K562 (cell line): ENCODE data around the gene RBM17. TPM values are rescaled to one million over a fixed set of nuclear protein-coding genes. Genes with fewer than 3 reads are reported as not detected.

Source experiments
- ATAC-seq: fragments of 200-7000 bp; cut with Tn5 transposase; 3 replicates; pipeline ENCODE4 v1.9.1; 2020; ENCODE audit warnings: moderate library complexity
- BruUV-seq: library from RNA; stranded (reverse); fragments of 400-500 nt; replicated peaks from 2 replicates; lab custom pipeline; 2021; lab: Mats Ljungman, UMichigan
- CTCF ChIA-PET: fragments of 300-600 bp; formaldehyde crosslinking; extraction: SDS; loops from one replicate; lab custom pipeline; 2021; ENCODE audit warnings: low intra/inter-chr PET ratio; lab: Yijun Ruan, JAX
- POLR2A ChIA-PET: fragments of 300-600, 350-650 bp; sonication (Branson Sonifier 250); formaldehyde crosslinking; extraction: SDS; loops from one replicate; lab custom pipeline; 2021; ENCODE audit warnings: antibody characterized with exemption, inconsistent platforms; lab: Yijun Ruan, JAX
- DNase-seq, 4 experiments: peaks; one replicate each; pipeline versions ENCODE4 v3.0.0 to v3.0.0-alpha.2; 2011 to 2018; ENCODE audit warnings: low spot score in 3 of 4, mixed read lengths in 3 of 4; ENCODE audit errors: extremely low read depth in 1 of 4
- FAIRE-seq: peaks from 2 replicates; lab custom pipeline; 2011; peaks lifted over from hg19 to GRCh38; lab: Jason Lieb, UNC
- H2AFZ ChIP-seq: 2 replicates; pipeline ENCODE4 v1.6.0; 2011; ENCODE audit warnings: low read depth, low read length, control low read depth, inconsistent platforms
- H3K27ac ChIP-seq: fragments of 200-600 bp; 3 replicates; pipeline ENCODE4 v1.8.0; 2011; ENCODE audit warnings: low read depth, mild to moderate bottlenecking, control low read depth, inconsistent platforms, low read length, moderate library complexity, mixed read lengths; ENCODE audit errors: extremely low read depth
- H3K27me3 ChIP-seq, 2 experiments: fragments of 300-600 bp in 1 of 2; 2 replicates in 1 of 2; 3 replicates in 1 of 2; pipeline versions ENCODE4 v1.6.0 to v1.8.0; 2011; ENCODE audit warnings: inconsistent platforms in 2 of 2, low read length in 2 of 2, mild to moderate bottlenecking in 1 of 2, mixed read lengths in 1 of 2, moderate library complexity in 1 of 2; ENCODE audit not compliant: control insufficient read depth in 2 of 2, insufficient read depth in 2 of 2
- H3K36me3 ChIP-seq: fragments of 300-600 bp; 3 replicates; pipeline ENCODE4 v1.8.0; 2011; ENCODE audit warnings: mild to moderate bottlenecking, low read length, inconsistent platforms; ENCODE audit not compliant: control insufficient read depth, insufficient read depth
- H3K4me1 ChIP-seq, 2 experiments: fragments of 200-600 bp in 1 of 2; replicated peaks in 1 of 2; 2 replicates in 1 of 2; 3 replicates in 1 of 2; pipeline versions ENCODE4 v1.5.1 to v1.8.0; 2011; ENCODE audit warnings: inconsistent platforms in 2 of 2, low read length in 2 of 2, mild to moderate bottlenecking in 1 of 2, mixed read lengths in 1 of 2, moderate library complexity in 1 of 2; ENCODE audit not compliant: control insufficient read depth in 2 of 2, insufficient read depth in 2 of 2
- H3K4me2 ChIP-seq: 2 replicates; pipeline ENCODE4 v1.6.1; 2011; ENCODE audit warnings: low read length, control low read depth, inconsistent platforms, mixed read lengths; ENCODE audit not compliant: insufficient read depth
- H3K4me3 ChIP-seq: fragments of 200-600 bp; sonication (generic), shearing (Covaris generic); 2 replicates; pipeline ENCODE4 v1.5.1; 2016; ENCODE audit warnings: control low read depth, inconsistent platforms
- H3K79me2 ChIP-seq: fragments of 200-600 bp; 3 replicates; pipeline ENCODE4 v1.8.0; 2011; ENCODE audit warnings: low read length, inconsistent platforms; ENCODE audit not compliant: control insufficient read depth, insufficient read depth
- H3K9ac ChIP-seq, 2 experiments: 2 replicates each; pipeline versions ENCODE4 v1.6.0 to v1.6.1; 2011; ENCODE audit warnings: low read depth in 2 of 2, low read length in 2 of 2, control low read depth in 1 of 2, inconsistent platforms in 1 of 2, mild to moderate bottlenecking in 1 of 2, mixed read lengths in 1 of 2; ENCODE audit not compliant: insufficient read depth in 1 of 2
- H3K9me1 ChIP-seq: one replicate; pipeline ENCODE4 v1.6.0; 2011; ENCODE audit warnings: inconsistent platforms, mild to moderate bottlenecking, low read length, moderate library complexity; ENCODE audit not compliant: control insufficient read depth, insufficient read depth
- H3K9me3 ChIP-seq: replicated peaks from 2 replicates; pipeline ENCODE4 v1.5.1; 2011; ENCODE audit warnings: low read depth, low read length, inconsistent platforms; ENCODE audit not compliant: control insufficient read depth, insufficient read depth
- H4K20me1 ChIP-seq: replicated peaks from 2 replicates; pipeline ENCODE4 v1.6.1; 2011; ENCODE audit warnings: low read length, inconsistent platforms, mixed read lengths; ENCODE audit not compliant: control insufficient read depth, insufficient read depth
- HCFC1 ChIP-seq: IDR thresholded peaks from 2 replicates; pipeline ENCODE4 v1.6.1; 2012; ENCODE audit warnings: low read depth, low read length, improper control_type of control experiment
- HOXB6 ChIP-seq: fragments of 250-450 bp; sonication (Bioruptor Pico); IDR thresholded peaks from 2 replicates; pipeline ENCODE4 v1.5.1; 2022; ENCODE audit warnings: mild to moderate bottlenecking, borderline replicate concordance
- SPI1 ChIP-seq: IDR thresholded peaks from 2 replicates; pipeline ENCODE4 v1.6.1; 2011; ENCODE audit warnings: low read depth, low read length, control low read depth, borderline replicate concordance
- U2AF1 ChIP-seq: fragments of 200-400 bp; formaldehyde crosslinking; optimal IDR thresholded peaks from 2 replicates; pipeline ENCODE3; 2017; ENCODE audit warnings: mild to moderate bottlenecking, low read depth, low read length, moderate library complexity
- ZKSCAN3 ChIP-seq: fragments of 250-450 bp; sonication (Bioruptor Pico); IDR thresholded peaks from 2 replicates; pipeline ENCODE4 v1.4.0; 2020
- ZNF197 ChIP-seq: fragments of 200-800 bp; sonication (Bioruptor generic); IDR thresholded peaks from 2 replicates; pipeline ENCODE4 v1.6.1; 2016; ENCODE audit warnings: low read depth, missing genetic modification characterization, missing compliant biosample characterization
- WGBS: fragments of 100-300 bp; shearing (Covaris generic); methylation state at CpG from one replicate; pipeline ENCODE4 v1.1.6; 2016; ENCODE audit warnings: low coverage, mixed read lengths; ENCODE audit not compliant: insufficient coverage; ENCODE audit errors: missing lambda C conversion rate; 5-methylcytosine and 5-hydroxymethylcytosine counted together
- in situ Hi-C: fragments of 300-500 bp; cut with MboI; formaldehyde crosslinking; loops from 4 replicates; pipeline ENCODE4 v1.15.0; 2018; ENCODE audit warnings: inconsistent platforms, mixed read lengths
- intact Hi-C: fragments of 100-400 bp; cut with micrococcal nuclease; formaldehyde crosslinking; loops from 2 replicates; pipeline ENCODE4 v1.14.2; 2022
- polyA plus RNA-seq, 8 experiments: library from polyadenylated mRNA; depleted of rRNA in 4 of 8; stranded (reverse) in 5 of 8; unstranded in 3 of 8; fragments of >200 nt; fragmentation: Nextera tagmentation in 2 of 8; fragmentation: Illumina TruSeq in 1 of 8; extraction: Ambion mirVana in 2 of 8; extraction: Trizol in 1 of 8; gene quantifications; 2 replicates each; pipeline versions ENCODE4 v1.2.1 to v1.2.3, GENCODE V29; 2011 to 2014; ENCODE audit warnings: inconsistent platforms in 1 of 8, missing spikeins in 1 of 8
- total RNA-seq, 7 experiments: library from RNA; depleted of rRNA in 6 of 7; stranded (reverse); fragments of >200 nt in 6 of 7; fragmentation: Illumina TruSeq in 2 of 7; extraction: Trizol in 2 of 7; gene quantifications; 2 replicates each; pipeline versions ENCODE4 v1.2.1 to v1.2.3, GENCODE V29; 2011 to 2021; ENCODE audit warnings: low replicate concordance in 1 of 7
- TF ChIP-seq, protein P1 (sequence below): fragments of 450-650 bp; formaldehyde crosslinking; conservative IDR thresholded peaks from 2 replicates; pipeline ENCODE4 v1.4.0; 2022; ENCODE audit warnings: mild to moderate bottlenecking, missing genetic modification characterization
- TF ChIP-seq, protein P2 (sequence below): IDR thresholded peaks from 2 replicates; pipeline ENCODE4 v1.6.1; 2012; ENCODE audit warnings: low read depth, low read length, improper control_type of control experiment, borderline replicate concordance
- TF ChIP-seq, protein P3 (sequence below), 2 experiments: fragments of 450-650 bp in 1 of 2; sonication (generic) in 1 of 2; formaldehyde crosslinking in 1 of 2; IDR thresholded peaks in 1 of 2; conservative IDR thresholded peaks in 1 of 2; 2 replicates each; pipeline versions ENCODE4 v1.6.1 to v1.8.1; 2016 to 2023; ENCODE audit warnings: mild to moderate bottlenecking in 2 of 2, moderate library complexity in 2 of 2, inconsistent platforms in 1 of 2, missing genetic modification reagents in 1 of 2

RBM17 gene
- total and polyA plus RNA-seq, 9 of the 15 experiments (the other 6 are each of a cell fraction or from before 2014, with no cell fraction given): 23.6 to 217 (median 124) TPM

DNA sequence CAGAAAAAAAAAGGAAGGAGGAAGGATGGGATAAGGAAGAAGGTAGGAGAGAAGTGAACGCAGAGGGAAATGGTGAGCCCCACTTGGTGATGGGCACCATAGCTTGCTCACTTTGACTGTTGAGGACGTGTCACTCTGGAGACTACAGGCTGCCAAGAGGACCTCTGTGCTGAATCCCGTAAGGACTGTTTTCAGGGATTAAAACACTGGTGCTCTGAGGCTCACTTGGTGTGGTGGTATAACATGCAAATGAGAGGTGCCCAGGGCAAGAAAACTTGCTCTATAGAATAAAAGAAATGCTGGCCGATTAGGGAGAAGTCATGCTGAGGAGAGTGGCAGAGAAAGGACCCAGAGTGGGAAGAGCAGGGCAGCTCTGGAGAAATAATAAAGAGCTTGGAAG lies 21.4 kb upstream of the RBM17 start:
- Histone ChIP-seq H3K9ac (no peak overlapping the region), H4K20me1 (0 out of 2 replicates have a peak, but pooled peaks cover 4% of the 10 kb centered on the region), H3K4me1 (no peaks in the 10 kb centered on the region), H3K4me2 (no peak overlapping the region)
- ATAC-seq: no peak
- TF ChIP-seq HOXB6 (CRISPR knock-in tag) (no peak), SPI1 (no peak), ZKSCAN3 (CRISPR knock-in tag) (no peak)
- TF ChIP-seq, all 486 proteins: peak for 0
- H3K36me3 ChIP-seq: no peaks in the 10 kb centered on the region
- H2AFZ ChIP-seq: no peak overlapping the region
- H3K27ac ChIP-seq: no peak overlapping the region
- ChIA-PET CTCF (no interaction called here), POLR2A (interaction anchor here (1.6 to 1.8 kb wide), 2 partner anchors 10 to 11 kb away, joined by 4 to 5 read pairs; no protein-coding TSS in a partner anchor)
- H3K27me3 ChIP-seq: peaks cover 25 to 36% of the 10 kb centered on the region in 2 experiments; a peak in 4 of 5 replicates
- BruUV-seq: no TSS peak
- WGBS: 6% methylated on average over 3 of the region's 4 CpGs
- no peaks in the 10 kb centered on the region for H3K79me2 ChIP-seq
- intact Hi-C loops: no loop called here
- FAIRE-seq: no peak
- no peaks in the 10 kb centered on the region for H3K9me1 ChIP-seq
- H3K4me3 ChIP-seq: no peak overlapping the region
- in situ Hi-C loops: no loop called here
- no peaks in the 10 kb centered on the region for H3K9me3 ChIP-seq
- DNase-seq: no peak

DNA sequence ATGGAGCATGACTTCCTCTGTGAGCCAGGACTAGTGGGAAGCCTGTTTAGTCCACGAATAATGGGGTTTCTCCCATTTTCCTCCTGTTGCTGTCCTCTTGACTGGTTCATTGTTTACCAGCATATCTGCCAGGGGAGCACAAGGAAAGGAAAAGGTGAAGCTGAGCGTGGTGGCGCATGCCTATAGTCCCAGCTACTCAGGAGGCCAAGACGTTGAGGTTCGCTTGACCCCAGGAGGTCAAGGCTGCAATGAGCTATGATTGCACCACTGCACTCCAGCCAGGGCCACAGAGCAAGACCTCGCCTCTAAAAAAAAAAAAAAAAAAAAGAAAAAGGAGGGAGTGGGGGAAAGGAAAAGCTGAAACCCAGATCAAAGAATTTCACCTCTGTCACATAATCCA lies 20.8 kb upstream of the RBM17 start:
- H3K27me3 ChIP-seq: peaks cover 28 to 37% of the 10 kb centered on the region in 2 experiments
- in situ Hi-C loops: no loop called here
- no peak overlapping the region for H2AFZ ChIP-seq
- H3K27ac ChIP-seq: no peak overlapping the region
- H4K20me1 ChIP-seq: 0 out of 2 replicates have a peak, but pooled peaks cover 4% of the 10 kb centered on the region
- H3K4me1 ChIP-seq: no peaks in the 10 kb centered on the region
- ATAC-seq (no peak), FAIRE-seq (no peak), DNase-seq (no peak)
- WGBS: 0% methylated on average over 3 of the region's 6 CpGs
- intact Hi-C loops: no loop called here
- no peak overlapping the region for H3K4me2 ChIP-seq
- no TSS peak for BruUV-seq
- H3K36me3 ChIP-seq: no peaks in the 10 kb centered on the region
- no peak overlapping the region for H3K9ac ChIP-seq
- H3K4me3 ChIP-seq: no peak overlapping the region
- H3K9me1 ChIP-seq: no peaks in the 10 kb centered on the region
- H3K9me3 ChIP-seq: no peaks in the 10 kb centered on the region
- CTCF ChIA-PET: no interaction called here
- POLR2A ChIA-PET: interaction anchor here (1.6 to 1.8 kb wide), 2 partner anchors 10 to 11 kb away, joined by 4 to 5 read pairs; no protein-coding TSS in a partner anchor
- no peaks in the 10 kb centered on the region for H3K79me2 ChIP-seq
- TF ChIP-seq, protein P1, sequence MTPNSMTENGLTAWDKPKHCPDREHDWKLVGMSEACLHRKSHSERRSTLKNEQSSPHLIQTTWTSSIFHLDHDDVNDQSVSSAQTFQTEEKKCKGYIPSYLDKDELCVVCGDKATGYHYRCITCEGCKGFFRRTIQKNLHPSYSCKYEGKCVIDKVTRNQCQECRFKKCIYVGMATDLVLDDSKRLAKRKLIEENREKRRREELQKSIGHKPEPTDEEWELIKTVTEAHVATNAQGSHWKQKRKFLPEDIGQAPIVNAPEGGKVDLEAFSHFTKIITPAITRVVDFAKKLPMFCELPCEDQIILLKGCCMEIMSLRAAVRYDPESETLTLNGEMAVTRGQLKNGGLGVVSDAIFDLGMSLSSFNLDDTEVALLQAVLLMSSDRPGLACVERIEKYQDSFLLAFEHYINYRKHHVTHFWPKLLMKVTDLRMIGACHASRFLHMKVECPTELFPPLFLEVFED (CRISPR knock-in tag): no peak
- TF ChIP-seq ZNF197 (no peak), HCFC1 (no peak), U2AF1 (no peak)
- TF ChIP-seq, protein P2, sequence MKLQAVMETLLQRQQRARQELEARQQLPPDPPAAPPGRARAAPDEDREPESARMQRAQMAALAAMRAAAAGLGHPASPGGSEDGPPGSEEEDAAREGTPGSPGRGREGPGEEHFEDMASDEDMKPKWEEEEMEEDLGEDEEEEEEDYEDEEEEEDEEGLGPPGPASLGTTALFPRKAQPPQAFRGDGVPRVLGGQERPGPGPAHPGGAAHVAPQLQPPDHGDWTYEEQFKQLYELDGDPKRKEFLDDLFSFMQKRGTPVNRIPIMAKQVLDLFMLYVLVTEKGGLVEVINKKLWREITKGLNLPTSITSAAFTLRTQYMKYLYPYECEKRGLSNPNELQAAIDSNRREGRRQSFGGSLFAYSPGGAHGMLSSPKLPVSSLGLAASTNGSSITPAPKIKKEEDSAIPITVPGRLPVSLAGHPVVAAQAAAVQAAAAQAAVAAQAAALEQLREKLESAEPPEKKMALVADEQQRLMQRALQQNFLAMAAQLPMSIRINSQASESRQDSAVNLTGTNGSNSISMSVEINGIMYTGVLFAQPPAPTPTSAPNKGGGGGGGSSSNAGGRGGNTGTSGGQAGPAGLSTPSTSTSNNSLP: no peak
- TF ChIP-seq, protein P3, sequence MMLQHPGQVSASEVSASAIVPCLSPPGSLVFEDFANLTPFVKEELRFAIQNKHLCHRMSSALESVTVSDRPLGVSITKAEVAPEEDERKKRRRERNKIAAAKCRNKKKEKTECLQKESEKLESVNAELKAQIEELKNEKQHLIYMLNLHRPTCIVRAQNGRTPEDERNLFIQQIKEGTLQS (IDR thresholded peaks at IDR 0.05): no peak
- TF ChIP-seq, protein P3 (CRISPR knock-in tag; conservative IDR thresholded peaks at IDR 0.05): no peak
